GM18873 (cell line): ENCODE measurements around the gene LRRC38.

Source experiments
- ATAC-seq: cut with Tn5 transposase; IDR thresholded peaks from one replicate; pipeline ENCODE4 v1.9.1; 2021; ENCODE audit warnings: mild to moderate bottlenecking, moderate library complexity, moderate number of reproducible peaks; ENCODE audit not compliant: unreplicated experiment, low FRiP score

The LRRC38 gene

GRCh38 chr1:13520985-13521384, 7.2 kb upstream of the LRRC38 start:
- no peak for ATAC-seq

DNA sequence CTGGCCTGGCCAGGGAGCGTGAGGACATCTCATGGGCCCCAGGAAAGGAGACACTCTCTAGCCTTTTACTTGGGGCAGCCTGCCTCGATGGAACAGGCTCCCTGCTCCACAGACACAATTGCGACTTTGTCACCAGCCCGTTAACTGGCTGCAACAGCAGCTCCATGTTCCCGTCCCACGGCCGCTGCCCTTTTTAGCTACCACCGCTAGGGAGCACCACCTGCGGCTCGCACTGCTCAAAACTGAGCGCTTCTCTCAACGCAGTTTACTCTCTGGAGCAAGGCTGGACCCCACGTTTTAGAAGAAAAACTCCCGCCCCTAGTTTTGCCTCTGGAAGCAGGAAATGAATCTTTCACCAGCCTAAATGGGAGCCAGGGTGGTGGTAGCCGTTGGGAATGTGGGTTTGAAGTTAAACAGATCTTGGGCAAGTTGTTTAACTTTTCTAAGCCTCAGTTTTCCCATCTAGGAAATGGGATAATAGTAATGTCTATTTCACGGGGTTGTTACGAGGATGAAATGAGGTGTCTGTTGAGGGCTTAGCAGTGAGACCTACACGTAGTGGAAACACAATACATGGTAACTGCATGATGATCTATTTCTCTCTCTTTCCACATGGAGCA, 3.5 kb upstream of the LRRC38 start:
- ATAC-seq: no peak

DNA sequence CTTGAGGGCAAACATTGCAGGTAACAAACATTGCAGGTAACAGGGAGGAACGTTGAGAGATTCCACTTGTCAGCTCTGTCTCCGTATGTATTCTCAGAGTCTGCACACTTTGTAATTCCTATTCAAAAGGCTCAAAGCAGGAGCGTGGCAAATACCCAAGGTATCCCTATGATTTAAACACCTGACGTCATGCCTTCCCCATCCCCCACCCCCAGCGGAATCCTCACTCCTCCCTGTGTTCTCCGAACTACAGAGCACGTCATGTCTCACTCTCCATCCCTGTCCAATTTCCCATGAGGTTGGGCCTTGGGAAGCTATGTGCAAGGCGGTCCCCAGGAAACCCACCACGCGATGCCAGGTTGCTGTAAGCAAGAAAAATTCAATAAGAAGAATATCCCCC, 2.8 kb upstream of the LRRC38 start:
- ATAC-seq: no peak

DNA sequence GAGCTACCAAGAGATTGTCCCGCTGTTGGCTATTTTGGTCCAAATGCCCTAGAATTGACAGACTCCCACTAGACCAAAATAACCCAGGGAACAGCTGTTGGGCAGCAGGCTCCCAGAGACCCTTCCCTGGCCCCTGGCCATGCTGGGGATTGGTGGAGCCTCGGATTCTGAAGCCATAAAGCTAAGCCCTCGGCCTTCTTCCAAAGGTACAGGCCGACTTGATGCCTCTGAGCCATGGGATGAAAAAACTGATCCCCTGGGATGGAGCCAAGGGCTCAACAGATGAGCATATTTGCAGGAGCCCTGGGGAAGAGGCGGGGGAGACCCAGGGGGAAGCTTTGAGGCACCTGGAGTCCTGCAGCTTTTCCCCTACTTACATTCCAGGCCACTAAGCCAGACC, 1.0 kb upstream of the LRRC38 start:
- no peak for ATAC-seq

DNA sequence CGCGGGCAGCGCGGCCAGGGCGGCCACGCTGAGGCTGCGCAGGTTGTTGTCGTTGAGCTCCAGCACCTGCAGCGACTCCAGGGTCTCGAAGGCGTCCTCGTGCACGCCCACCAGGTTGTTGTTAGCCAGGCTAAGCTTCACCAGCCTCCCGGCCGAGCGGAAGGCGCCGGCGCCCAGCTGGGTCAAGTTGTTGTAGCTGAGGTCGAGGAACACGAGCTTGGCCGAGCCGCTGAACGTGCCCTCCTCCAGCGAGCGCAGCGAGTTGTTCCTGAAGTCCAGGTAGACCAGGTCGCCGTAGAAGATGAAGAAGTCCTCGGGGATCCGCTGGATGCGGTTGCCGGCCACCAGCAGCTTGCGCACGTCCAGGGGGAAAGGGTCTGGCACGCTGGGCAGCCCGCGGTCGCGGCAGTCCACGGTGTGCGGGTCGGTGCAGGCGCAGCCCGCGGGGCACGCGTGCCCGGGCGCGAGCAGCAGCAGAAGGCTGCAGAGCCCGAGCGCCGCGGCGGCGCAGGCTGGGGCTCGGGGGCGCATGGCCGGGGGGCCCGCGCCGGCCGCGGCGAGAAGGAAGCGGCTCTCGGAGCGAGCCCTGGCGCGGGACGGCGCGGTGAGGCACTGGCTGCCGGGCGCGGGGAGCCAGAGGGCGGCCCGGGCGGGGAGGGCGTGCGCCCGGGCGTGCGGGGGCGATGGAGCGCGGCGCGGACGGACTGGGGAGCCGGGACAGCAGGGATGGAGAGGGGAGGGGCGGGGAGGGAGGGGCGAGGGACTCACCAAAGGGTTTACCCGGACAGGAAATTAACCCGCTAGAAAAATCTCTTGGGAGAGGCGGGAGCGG, 524 bp downstream of the LRRC38 start:
- ATAC-seq: no peak

DNA sequence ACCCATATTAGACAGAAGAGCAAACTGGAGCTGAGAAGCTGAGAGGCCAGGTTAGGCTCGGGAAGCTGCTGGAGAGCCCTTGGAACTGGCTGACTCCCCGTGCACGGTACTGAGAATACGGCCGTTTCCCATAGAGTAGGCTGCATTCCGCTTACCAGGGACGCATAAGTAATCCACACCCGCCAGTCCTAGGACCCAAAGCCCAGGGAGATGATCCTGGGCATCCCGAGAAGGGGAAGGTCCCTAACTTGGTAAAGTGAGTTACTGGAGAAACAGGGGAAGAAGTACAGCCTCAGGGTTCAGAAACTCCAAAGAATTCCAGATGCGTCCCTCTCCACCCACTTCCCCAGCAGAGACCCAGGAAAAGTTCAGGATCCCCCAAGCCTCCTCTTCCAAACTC, 1.3 kb downstream of the LRRC38 start:
- ATAC-seq: no peak

- ATAC-seq: no peak
Measured at GRCh38 chr1:13510499-13510898, 3.3 kb downstream of the LRRC38 start.

DNA sequence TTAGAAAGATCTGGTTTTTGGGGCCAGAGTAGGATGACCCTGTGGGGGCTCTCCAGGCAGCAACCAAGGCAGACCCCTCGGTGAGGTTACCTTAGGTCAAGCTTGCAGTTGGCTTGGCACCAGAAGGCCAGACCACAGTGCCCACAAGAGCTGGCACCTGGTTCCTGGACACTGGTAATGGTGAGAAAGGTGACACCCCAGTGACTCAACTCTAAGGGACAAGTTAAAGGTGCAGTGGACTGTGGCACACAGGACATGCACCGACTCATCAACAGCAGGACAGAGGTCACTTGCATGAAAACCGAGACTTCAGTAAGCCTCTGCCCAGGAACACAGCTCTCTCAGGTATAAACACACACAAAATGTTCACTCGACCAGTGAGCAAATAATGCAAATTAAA, 6.7 kb downstream of the LRRC38 start:
- ATAC-seq: no peak

DNA sequence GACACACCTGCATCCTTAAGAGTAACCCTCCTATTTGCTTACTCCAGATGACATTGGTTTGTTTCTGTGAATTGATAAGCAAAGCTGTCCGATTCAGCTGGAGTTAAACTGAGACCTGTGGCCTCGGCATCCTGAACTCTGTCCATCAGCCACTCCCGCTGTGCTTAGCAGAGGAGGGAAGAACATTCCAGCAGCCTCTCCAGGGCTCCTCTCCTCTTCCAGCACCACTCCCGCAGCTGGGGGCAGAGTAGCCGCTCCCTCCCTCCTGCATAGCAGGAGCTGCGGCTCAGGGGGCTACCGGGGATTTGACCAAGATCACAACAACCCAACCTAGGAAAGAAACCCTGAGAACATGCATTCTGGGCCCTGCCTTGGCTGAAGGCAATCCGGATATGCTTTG, 8.8 kb downstream of the LRRC38 start:
- ATAC-seq: no peak

DNA sequence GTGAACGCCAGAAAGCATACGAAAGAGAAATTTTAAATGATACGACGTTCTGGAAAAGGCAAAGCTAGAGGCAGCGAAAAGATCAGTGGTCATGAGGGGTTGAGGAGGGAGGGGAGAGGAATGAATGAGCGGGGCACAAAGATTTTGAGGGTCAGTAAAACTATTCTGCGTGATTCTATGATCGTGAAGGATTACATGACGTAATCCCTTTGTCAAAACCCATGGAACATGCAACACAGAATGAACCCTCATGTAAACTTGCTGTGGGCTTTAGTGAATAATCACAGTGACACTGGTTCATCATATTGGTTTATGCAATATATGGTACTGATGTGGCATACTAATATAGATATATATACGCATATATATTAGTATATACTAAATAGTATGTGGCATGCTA, 13.0 kb downstream of the LRRC38 start:
- ATAC-seq: no peak

DNA sequence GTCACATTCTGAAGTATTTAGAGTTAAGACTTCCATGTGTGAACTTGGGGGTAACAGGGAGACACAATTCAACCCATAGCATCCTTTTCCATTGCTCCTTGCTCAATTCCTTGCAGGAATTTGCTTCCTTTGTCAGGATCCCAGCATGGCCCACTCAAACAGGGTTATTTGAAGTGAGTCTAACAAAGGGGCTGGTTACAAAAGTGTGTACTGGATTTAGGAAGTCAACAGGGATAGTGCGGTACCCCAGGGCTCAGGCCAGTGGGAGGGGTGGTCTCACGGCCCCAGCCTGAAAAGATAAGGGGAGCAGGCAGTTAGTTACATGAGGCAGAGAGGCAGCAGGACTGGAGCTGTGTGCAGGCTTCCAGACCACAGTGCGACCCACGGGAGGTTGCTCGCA, 14.4 kb downstream of the LRRC38 start:
- ATAC-seq: no peak

DNA sequence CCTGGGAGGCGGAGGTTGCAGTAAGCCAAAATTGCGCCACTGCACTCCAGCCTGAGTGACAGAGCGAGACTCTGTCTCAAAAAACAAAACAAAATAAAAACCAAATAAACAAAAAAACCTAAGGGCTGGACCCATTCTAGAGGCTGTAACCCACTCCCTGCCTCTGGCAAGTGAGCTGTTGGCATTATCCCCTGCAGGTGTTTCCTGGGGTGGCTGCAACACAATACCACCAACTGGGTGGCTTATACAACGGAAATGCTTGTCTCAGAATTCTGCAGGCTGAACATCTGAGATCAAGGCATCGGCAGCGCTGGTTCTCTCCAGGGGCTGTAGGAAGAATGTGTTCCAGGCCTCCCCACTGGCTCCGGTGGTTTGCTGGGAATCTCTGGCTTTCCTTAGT, 15.2 kb downstream of the LRRC38 start:
- no peak for ATAC-seq

DNA sequence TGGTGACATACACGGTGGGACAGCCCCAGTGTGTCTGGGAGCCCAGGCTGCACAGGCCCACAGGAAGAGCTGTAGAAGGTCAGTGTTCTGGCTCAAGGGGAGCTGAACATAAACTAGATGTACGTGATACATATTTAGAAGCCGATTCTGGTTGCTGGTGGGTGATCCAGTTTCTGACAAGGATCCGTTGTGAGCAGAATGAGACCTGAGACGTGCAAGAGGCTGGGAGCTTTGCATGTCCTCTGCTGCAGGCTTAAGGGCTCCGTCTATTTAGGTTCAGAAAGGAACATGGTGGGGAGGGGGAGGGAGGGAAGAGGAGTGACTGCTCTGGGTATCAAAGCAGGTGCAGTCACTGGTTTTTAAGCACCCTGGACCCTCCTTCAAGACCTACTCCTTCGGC, 18.6 kb downstream of the LRRC38 start:
- no peak for ATAC-seq

- ATAC-seq: no peak
Measured at GRCh38 chr1:13494712-13495111, 19.1 kb downstream of the LRRC38 start.

GRCh38 chr1:13494025-13494424, 19.8 kb downstream of the LRRC38 start:
- ATAC-seq: no peak

GRCh38 chr1:13492711-13493110, 21.1 kb downstream of the LRRC38 start:
- no peak for ATAC-seq

DNA sequence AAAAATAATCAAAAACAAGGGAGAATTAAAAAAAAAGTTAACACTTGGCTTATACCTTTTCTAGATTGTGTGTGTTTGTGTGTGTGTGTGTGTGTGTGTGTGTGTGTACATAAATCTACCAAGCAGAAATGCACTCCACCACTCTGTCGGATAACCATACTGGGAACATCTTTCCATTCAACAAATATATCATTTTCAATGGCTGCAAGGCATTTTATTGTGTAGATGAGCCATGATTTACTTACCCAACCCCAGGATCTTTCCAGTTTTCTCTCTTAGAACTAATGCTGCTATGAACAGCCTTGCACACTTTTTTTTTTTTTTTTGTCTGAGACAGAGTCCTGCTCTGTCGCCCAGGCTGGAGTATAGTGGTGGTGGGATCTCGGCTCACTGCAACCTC, 25.8 kb downstream of the LRRC38 start:
- ATAC-seq: no peak

- no peak for ATAC-seq
Measured at GRCh38 chr1:13487143-13487868, 26.5 kb downstream of the LRRC38 start.

DNA sequence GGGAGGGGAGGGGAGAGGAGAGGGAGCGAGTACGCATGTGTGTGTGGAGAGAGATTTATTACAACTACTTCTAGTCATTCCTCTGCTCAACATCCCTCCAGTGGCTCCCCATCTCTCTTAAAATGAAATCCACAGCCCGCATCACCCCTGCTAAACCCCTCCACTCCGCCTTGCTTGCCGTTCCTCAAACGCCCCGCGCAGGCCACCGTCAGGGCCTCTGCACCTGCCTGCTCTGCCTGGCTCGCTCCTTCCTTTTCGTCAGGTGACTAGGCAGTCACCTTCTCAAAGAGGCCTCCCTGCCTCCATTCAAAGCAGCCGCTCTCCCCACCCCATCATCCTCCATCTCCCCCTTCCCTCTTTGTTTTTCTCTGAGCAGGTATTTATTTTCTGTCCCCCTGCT, 29.9 kb downstream of the LRRC38 start:
- no peak for ATAC-seq

DNA sequence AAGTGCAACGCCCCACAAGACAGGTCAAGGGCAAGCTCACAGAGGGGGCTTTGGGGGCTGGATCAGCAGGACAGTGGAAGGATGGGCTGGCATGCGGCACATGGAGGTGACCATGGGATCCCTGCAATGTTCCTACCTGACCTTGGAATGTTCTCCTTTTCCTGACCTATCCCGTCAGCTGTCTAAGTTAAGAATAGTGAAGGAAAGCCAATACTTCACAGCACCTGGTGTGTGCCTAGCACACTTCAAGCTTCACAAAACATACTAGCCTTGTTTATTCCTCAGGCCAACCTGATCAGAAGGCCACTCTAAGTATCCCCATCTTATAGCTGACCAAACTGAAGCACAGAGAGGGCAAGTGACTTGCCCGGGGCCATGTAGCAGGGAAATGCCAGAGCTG, 31.2 kb downstream of the LRRC38 start:
- no peak for ATAC-seq

DNA sequence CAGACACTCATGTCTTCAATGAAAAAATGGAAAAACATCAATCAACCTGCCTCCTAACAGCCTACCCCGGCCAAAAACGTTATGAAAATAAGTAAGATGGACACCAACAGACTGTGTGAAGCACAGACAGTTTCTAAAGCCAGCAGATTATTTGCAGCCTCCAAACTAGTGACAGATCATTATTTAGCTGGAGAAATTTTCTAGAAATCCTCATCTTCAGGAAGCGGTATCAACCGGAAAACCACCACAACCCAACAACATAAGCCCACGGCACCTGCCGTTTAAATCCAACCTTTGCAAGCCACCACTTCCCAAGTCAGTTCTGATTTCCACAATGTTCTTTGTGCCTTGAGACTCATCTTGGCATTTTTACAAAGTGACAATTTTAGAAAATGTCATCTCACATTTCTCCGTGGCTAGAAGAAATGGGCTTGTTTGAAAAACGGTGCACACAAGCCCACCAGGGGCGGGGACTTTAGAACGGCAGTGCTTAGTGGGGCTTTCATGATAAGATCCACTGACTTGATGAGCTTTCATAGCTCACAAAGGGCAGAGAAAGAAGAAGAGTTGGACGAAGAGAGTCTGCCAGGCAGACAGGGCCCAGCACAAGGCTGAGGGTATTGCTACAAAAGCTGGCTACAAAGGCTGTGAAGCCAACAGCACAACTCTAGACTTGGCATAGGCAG, 34.5 kb downstream of the LRRC38 start:
- no peak for ATAC-seq
